Keratinocyte (primary cell): ENCODE measurements around the gene GSAP. TPM values are rescaled to one million over a fixed set of nuclear protein-coding genes. Genes with fewer than 3 reads are reported as not detected.

Experiments used
- DNase-seq: peaks from one replicate; pipeline ENCODE4 v3.0.0-alpha.2; 2011; ENCODE audit warnings: low read depth, missing footprints, low spot score
- FAIRE-seq: peaks from 2 replicates; lab custom pipeline; 2011; peaks lifted over from hg19 to GRCh38; lab: Jason Lieb, UNC
- H2AFZ ChIP-seq: 2 replicates; pipeline ENCODE4 v1.6.0; 2012; ENCODE audit warnings: low read length, control low read depth, inconsistent platforms; ENCODE audit not compliant: control insufficient read depth
- H3K27ac ChIP-seq: 2 replicates; pipeline ENCODE4 v1.5.1; 2011; ENCODE audit warnings: low read length; ENCODE audit not compliant: control insufficient read depth, insufficient read depth
- H3K27me3 ChIP-seq: 3 replicates; pipeline ENCODE4 v1.6.0; 2011; ENCODE audit warnings: low read length; ENCODE audit not compliant: control insufficient read depth, insufficient read depth; ENCODE audit errors: extremely low read depth
- H3K36me3 ChIP-seq, 2 experiments: 2 replicates in 1 of 2; 3 replicates in 1 of 2; pipeline ENCODE4 v1.5.1; 2011; ENCODE audit warnings: low read length in 2 of 2, mild to moderate bottlenecking in 1 of 2; ENCODE audit not compliant: control insufficient read depth in 2 of 2, insufficient read depth in 2 of 2; ENCODE audit errors: extremely low read depth in 1 of 2
- H3K4me1 ChIP-seq: 3 replicates; pipeline ENCODE4 v1.5.1; 2011; ENCODE audit warnings: low read length; ENCODE audit not compliant: control insufficient read depth, insufficient read depth; ENCODE audit errors: extremely low read depth
- H3K4me2 ChIP-seq: 3 replicates; pipeline ENCODE4 v1.6.0; 2011; ENCODE audit warnings: low read depth, low read length; ENCODE audit not compliant: control insufficient read depth, insufficient read depth; ENCODE audit errors: extremely low read depth
- H3K4me3 ChIP-seq, 3 experiments: fragments of 200-600 bp in 1 of 3; sonication (generic) in 1 of 3; 2 replicates in 2 of 3; 3 replicates in 1 of 3; pipeline ENCODE4 v1.5.1; 2011 to 2016; ENCODE audit warnings: low read length in 3 of 3, mild to moderate bottlenecking in 3 of 3, control low read depth in 2 of 3, inconsistent platforms in 1 of 3, low read depth in 1 of 3, mixed read lengths in 1 of 3, mixed run types in 1 of 3, moderate library complexity in 1 of 3; ENCODE audit not compliant: control insufficient read depth in 2 of 3, insufficient read depth in 2 of 3; ENCODE audit errors: extremely low read depth in 1 of 3
- H3K79me2 ChIP-seq: 2 replicates; pipeline ENCODE4 v1.6.0; 2012; ENCODE audit warnings: low read length; ENCODE audit not compliant: control insufficient read depth, insufficient read depth
- H3K9ac ChIP-seq: 3 replicates; pipeline ENCODE4 v1.6.0; 2011; ENCODE audit warnings: low read length; ENCODE audit not compliant: control insufficient read depth, insufficient read depth; ENCODE audit errors: extremely low read depth
- H3K9me1 ChIP-seq: 3 replicates; pipeline ENCODE4 v1.6.0; 2011; ENCODE audit warnings: low read length; ENCODE audit not compliant: control insufficient read depth, insufficient read depth; ENCODE audit errors: extremely low read depth
- H3K9me3 ChIP-seq: 2 replicates; pipeline ENCODE4 v1.5.1; 2012; ENCODE audit warnings: low read depth, low read length; ENCODE audit not compliant: control insufficient read depth
- H4K20me1 ChIP-seq: 3 replicates; pipeline ENCODE4 v1.6.0; 2011; ENCODE audit warnings: low read length; ENCODE audit not compliant: control insufficient read depth, insufficient read depth; ENCODE audit errors: extremely low read depth
- EZH2 ChIP-seq: IDR thresholded peaks from one replicate; pipeline ENCODE4 v1.6.1; 2012; ENCODE audit warnings: inconsistent platforms, mild to moderate bottlenecking, low read length, moderate library complexity
- dilution Hi-C: fragments of 300-500 bp; cut with MboI; formaldehyde crosslinking; loops from one replicate; pipeline ENCODE4 v1.7.0; 2020; ENCODE audit warnings: low sequenced_read_pairs; ENCODE audit not compliant: extremely low pct_ligation_motif_present
- polyA plus RNA-seq, 5 experiments: library from polyadenylated mRNA; depleted of rRNA in 3 of 5; stranded (reverse) in 3 of 5; stranded (forward) in 1 of 5; unstranded in 1 of 5; fragments of >200 nt; gene quantifications; 1 replicate in 1 of 5; 2 replicates in 3 of 5; 3 replicates in 1 of 5; pipeline versions ENCODE4 v1.2.1 to v1.2.3, GENCODE V29; 2011 to 2012; ENCODE audit warnings: missing spikeins in 2 of 5, low read depth in 1 of 5, low replicate concordance in 1 of 5
- TF ChIP-seq, protein P1 (sequence below), 3 experiments: IDR thresholded peaks in 1 of 3; conservative IDR thresholded peaks in 1 of 3; optimal IDR thresholded peaks in 1 of 3; 2 replicates in 2 of 3; 3 replicates in 1 of 3; pipeline versions ENCODE3 to v1.5.1; 2011; ENCODE audit warnings: low read length in 3 of 3, mild to moderate bottlenecking in 3 of 3, moderate library complexity in 2 of 3, control low read depth in 1 of 3, inconsistent platforms in 1 of 3; ENCODE audit not compliant: insufficient read depth in 2 of 3; ENCODE audit errors: extremely low read depth in 1 of 3

Gene GSAP
- polyA plus RNA-seq, 1 donor (not counting 4 experiments of a cell fraction or from before 2014, with no cell fraction given): 5.4 TPM

DNA sequence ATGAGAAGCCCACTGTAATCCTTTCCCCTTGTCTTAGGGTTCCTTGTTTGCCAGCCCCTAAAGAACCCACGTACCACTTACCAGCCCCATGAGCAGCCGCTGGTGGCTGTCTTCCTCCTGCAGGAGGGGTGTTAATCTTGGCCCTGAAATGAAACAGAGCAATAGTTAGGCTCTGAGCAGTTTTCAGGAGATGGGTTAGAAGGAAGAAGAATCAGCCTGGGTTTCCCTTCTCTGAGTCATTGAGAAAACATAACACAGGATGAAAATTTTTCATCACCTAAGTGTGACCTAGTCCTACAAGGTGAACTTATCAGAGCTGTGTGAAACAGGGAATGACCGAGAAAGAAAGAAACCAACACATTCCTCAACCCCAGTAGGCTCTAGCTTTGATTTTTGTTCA lies 90.0 kb downstream of the GSAP start:
- Histone ChIP-seq H2AFZ (no peak overlapping the region), H3K4me3 (no peak overlapping the region), H3K79me2 (no peaks in the 10 kb centered on the region), H4K20me1 (no peaks in the 10 kb centered on the region), H3K27me3 (no peaks in the 10 kb centered on the region), H3K36me3 (no peaks in the 10 kb centered on the region), H3K27ac (no peak overlapping the region), H3K9me1 (peaks cover 3% of the 10 kb centered on the region), H3K9ac (no peak overlapping the region), H3K9me3 (no peaks in the 10 kb centered on the region), H3K4me1 (peaks cover 48% of the 10 kb centered on the region), H3K4me2 (no peak overlapping the region)
- no peak for FAIRE-seq
- DNase-seq: no peak
- dilution Hi-C loops: no loop called here
- TF ChIP-seq, protein P1, sequence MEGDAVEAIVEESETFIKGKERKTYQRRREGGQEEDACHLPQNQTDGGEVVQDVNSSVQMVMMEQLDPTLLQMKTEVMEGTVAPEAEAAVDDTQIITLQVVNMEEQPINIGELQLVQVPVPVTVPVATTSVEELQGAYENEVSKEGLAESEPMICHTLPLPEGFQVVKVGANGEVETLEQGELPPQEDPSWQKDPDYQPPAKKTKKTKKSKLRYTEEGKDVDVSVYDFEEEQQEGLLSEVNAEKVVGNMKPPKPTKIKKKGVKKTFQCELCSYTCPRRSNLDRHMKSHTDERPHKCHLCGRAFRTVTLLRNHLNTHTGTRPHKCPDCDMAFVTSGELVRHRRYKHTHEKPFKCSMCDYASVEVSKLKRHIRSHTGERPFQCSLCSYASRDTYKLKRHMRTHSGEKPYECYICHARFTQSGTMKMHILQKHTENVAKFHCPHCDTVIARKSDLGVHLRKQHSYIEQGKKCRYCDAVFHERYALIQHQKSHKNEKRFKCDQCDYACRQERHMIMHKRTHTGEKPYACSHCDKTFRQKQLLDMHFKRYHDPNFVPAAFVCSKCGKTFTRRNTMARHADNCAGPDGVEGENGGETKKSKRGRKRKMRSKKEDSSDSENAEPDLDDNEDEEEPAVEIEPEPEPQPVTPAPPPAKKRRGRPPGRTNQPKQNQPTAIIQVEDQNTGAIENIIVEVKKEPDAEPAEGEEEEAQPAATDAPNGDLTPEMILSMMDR (optimal IDR thresholded peaks at IDR 0.05 in 1 of 3, IDR thresholded peaks at IDR 0.05 in 1 of 3, conservative IDR thresholded peaks at IDR 0.05 in 1 of 3; ENCODE audit: extremely low read depth in 1 of 3, insufficient read depth in 2 of 3, low read length in 3 of 3): no peak
- no peak for TF ChIP-seq EZH2

DNA sequence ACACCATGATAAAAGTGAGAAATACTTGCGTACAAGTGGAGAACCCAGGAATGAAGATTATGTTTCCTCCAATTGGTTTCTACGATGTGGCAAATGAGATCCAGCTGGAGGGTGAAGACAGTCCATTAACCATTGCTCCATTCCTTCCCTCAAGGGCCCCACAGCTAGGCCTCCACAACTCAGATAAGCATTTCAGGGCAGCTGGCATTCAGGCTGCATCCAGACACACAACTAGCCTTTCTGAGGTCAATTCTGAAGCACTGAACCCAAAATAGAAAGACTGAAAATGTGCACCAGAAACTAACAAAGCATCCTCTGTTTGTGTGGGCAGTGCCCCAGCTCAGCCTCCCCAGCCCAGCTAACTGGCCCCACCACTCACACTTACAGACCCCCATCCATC lies 94.8 kb downstream of the GSAP start:
- no peak for DNase-seq
- Histone ChIP-seq H3K4me1 (peaks cover 4% of the 10 kb centered on the region), H3K79me2 (no peaks in the 10 kb centered on the region), H2AFZ (no peak overlapping the region), H3K27ac (no peak overlapping the region), H3K4me3 (no peak overlapping the region), H3K9me3 (no peaks in the 10 kb centered on the region), H3K9ac (no peak overlapping the region), H3K36me3 (no peaks in the 10 kb centered on the region), H3K27me3 (no peaks in the 10 kb centered on the region), H4K20me1 (no peaks in the 10 kb centered on the region), H3K4me2 (no peak overlapping the region), H3K9me1 (no peaks in the 10 kb centered on the region)
- no peak for TF ChIP-seq EZH2
- TF ChIP-seq, protein P1 (optimal IDR thresholded peaks at IDR 0.05 in 1 of 3, IDR thresholded peaks at IDR 0.05 in 1 of 3, conservative IDR thresholded peaks at IDR 0.05 in 1 of 3; ENCODE audit: extremely low read depth in 1 of 3, insufficient read depth in 2 of 3, low read length in 3 of 3): no peak
- no peak for FAIRE-seq
- dilution Hi-C loops: no loop called here
